Measurements from ENCODE around the gene CACNA1S.

The CACNA1S gene

GRCh38 chr1:201153474-201154388, 41.5 kb upstream of the CACNA1S start:
- peak overlapping the region; percentile 79 for H3K4me3 ChIP-seq (ENCODE audit: low read depth, low read length)
- TF ChIP-seq CTCF (IDR thresholded peaks at IDR 0.05; ENCODE audit: low read depth, low read length) = no peak

GRCh38 chr1:201149400-201149799, 37.2 kb upstream of the CACNA1S start:
- H3K4me3 ChIP-seq (ENCODE audit: low read depth, low read length) = no peak overlapping the region
- TF ChIP-seq CTCF (IDR thresholded peaks at IDR 0.05; ENCODE audit: low read depth, low read length) = 0 out of 2 replicates have a peak, but pooled peaks have one; percentile 6

GRCh38 chr1:201147396-201148015, 35.3 kb upstream of the CACNA1S start:
- no peak for TF ChIP-seq CTCF (IDR thresholded peaks at IDR 0.05; ENCODE audit: low read depth, low read length)
- no peak overlapping the region for H3K4me3 ChIP-seq (ENCODE audit: low read depth, low read length)

- no peak overlapping the region for H3K4me3 ChIP-seq (ENCODE audit: low read depth, low read length)
- no peak for TF ChIP-seq CTCF (IDR thresholded peaks at IDR 0.05; ENCODE audit: low read depth, low read length)
Measured at GRCh38 chr1:201146626-201147390, 34.6 kb upstream of the CACNA1S start.

- no peak for TF ChIP-seq CTCF (IDR thresholded peaks at IDR 0.05; ENCODE audit: low read depth, low read length)
- no peak overlapping the region for H3K4me3 ChIP-seq (ENCODE audit: low read depth, low read length)
Measured at GRCh38 chr1:201145816-201146215, 33.6 kb upstream of the CACNA1S start.

- no peak overlapping the region for H3K4me3 ChIP-seq (ENCODE audit: low read depth, low read length)
- no peak for TF ChIP-seq CTCF (IDR thresholded peaks at IDR 0.05; ENCODE audit: low read depth, low read length)
Measured at GRCh38 chr1:201145132-201145531, 32.9 kb upstream of the CACNA1S start.

Measured in WI38 (cell line).